ENCODE measurements around the gene FBN1. TPM values are rescaled to one million over a fixed set of nuclear protein-coding genes. Genes with fewer than 3 reads are reported as not detected.

FBN1 gene
- total and polyA plus RNA-seq, 2 experiments from 2014 or later, result 1.9 to 3.8 TPM

DNA sequence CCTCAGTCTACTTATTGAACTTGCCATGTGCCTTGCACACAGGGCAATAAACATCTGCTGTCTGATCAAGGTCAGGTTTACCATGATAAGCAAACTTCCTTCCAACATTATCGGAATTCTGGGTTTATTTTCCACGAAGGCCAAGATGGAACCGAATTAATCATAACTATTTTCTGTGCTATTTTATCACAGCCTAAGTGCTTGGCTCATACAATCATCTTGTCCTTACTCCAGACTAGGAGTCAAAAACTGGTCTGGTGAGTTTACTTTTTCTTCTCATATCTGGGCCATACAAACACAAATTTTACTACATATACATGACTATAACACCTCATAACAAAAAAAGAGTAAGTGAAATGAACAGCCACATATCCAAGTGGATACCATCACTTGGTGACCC lies 2.3 kb downstream of the FBN1 start (continued):
- TF ChIP-seq, protein P1, sequence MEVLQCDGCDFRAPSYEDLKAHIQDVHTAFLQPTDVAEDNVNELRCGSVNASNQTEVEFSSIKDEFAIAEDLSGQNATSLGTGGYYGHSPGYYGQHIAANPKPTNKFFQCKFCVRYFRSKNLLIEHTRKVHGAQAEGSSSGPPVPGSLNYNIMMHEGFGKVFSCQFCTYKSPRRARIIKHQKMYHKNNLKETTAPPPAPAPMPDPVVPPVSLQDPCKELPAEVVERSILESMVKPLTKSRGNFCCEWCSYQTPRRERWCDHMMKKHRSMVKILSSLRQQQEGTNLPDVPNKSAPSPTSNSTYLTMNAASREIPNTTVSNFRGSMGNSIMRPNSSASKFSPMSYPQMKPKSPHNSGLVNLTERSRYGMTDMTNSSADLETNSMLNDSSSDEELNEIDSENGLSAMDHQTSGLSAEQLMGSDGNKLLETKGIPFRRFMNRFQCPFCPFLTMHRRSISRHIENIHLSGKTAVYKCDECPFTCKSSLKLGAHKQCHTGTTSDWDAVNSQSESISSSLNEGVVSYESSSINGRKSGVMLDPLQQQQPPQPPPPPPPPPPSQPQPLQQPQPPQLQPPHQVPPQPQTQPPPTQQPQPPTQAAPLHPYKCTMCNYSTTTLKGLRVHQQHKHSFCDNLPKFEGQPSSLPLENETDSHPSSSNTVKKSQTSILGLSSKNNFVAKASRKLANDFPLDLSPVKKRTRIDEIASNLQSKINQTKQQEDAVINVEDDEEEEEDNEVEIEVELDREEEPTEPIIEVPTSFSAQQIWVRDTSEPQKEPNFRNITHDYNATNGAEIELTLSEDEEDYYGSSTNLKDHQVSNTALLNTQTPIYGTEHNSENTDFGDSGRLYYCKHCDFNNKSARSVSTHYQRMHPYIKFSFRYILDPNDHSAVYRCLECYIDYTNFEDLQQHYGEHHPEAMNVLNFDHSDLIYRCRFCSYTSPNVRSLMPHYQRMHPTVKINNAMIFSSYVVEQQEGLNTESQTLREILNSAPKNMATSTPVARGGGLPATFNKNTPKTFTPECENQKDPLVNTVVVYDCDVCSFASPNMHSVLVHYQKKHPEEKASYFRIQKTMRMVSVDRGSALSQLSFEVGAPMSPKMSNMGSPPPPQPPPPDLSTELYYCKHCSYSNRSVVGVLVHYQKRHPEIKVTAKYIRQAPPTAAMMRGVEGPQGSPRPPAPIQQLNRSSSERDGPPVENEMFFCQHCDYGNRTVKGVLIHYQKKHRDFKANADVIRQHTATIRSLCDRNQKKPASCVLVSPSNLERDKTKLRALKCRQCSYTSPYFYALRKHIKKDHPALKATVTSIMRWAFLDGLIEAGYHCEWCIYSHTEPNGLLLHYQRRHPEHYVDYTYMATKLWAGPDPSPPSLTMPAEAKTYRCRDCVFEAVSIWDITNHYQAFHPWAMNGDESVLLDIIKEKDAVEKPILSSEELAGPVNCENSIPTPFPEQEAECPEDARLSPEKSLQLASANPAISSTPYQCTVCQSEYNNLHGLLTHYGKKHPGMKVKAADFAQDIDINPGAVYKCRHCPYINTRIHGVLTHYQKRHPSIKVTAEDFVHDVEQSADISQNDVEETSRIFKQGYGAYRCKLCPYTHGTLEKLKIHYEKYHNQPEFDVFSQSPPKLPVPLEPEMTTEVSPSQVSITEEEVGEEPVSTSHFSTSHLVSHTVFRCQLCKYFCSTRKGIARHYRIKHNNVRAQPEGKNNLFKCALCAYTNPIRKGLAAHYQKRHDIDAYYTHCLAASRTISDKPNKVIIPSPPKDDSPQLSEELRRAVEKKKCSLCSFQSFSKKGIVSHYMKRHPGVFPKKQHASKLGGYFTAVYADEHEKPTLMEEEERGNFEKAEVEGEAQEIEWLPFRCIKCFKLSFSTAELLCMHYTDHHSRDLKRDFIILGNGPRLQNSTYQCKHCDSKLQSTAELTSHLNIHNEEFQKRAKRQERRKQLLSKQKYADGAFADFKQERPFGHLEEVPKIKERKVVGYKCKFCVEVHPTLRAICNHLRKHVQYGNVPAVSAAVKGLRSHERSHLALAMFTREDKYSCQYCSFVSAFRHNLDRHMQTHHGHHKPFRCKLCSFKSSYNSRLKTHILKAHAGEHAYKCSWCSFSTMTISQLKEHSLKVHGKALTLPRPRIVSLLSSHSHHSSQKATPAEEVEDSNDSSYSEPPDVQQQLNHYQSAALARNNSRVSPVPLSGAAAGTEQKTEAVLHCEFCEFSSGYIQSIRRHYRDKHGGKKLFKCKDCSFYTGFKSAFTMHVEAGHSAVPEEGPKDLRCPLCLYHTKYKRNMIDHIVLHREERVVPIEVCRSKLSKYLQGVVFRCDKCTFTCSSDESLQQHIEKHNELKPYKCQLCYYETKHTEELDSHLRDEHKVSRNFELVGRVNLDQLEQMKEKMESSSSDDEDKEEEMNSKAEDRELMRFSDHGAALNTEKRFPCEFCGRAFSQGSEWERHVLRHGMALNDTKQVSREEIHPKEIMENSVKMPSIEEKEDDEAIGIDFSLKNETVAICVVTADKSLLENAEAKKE (CRISPR knock-in tag; IDR thresholded peaks at IDR 0.05), result no peak
- TF ChIP-seq CREB1 (CRISPR knock-in tag; IDR thresholded peaks at IDR 0.05; ENCODE audit: low read depth) (no peak), JUNB (IDR thresholded peaks at IDR 0.05; ENCODE audit: unreplicated experiment) (no peak), EZH2 (IDR thresholded peaks at IDR 0.05; ENCODE audit: low read depth, unreplicated experiment) (no peak), ZNF114 (CRISPR knock-in tag; IDR thresholded peaks at IDR 0.05) (no peak)
- TF ChIP-seq, protein P2, sequence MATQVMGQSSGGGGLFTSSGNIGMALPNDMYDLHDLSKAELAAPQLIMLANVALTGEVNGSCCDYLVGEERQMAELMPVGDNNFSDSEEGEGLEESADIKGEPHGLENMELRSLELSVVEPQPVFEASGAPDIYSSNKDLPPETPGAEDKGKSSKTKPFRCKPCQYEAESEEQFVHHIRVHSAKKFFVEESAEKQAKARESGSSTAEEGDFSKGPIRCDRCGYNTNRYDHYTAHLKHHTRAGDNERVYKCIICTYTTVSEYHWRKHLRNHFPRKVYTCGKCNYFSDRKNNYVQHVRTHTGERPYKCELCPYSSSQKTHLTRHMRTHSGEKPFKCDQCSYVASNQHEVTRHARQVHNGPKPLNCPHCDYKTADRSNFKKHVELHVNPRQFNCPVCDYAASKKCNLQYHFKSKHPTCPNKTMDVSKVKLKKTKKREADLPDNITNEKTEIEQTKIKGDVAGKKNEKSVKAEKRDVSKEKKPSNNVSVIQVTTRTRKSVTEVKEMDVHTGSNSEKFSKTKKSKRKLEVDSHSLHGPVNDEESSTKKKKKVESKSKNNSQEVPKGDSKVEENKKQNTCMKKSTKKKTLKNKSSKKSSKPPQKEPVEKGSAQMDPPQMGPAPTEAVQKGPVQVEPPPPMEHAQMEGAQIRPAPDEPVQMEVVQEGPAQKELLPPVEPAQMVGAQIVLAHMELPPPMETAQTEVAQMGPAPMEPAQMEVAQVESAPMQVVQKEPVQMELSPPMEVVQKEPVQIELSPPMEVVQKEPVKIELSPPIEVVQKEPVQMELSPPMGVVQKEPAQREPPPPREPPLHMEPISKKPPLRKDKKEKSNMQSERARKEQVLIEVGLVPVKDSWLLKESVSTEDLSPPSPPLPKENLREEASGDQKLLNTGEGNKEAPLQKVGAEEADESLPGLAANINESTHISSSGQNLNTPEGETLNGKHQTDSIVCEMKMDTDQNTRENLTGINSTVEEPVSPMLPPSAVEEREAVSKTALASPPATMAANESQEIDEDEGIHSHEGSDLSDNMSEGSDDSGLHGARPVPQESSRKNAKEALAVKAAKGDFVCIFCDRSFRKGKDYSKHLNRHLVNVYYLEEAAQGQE (IDR thresholded peaks at IDR 0.05; ENCODE audit: unreplicated experiment), result no peak
- TF ChIP-seq, protein P3, sequence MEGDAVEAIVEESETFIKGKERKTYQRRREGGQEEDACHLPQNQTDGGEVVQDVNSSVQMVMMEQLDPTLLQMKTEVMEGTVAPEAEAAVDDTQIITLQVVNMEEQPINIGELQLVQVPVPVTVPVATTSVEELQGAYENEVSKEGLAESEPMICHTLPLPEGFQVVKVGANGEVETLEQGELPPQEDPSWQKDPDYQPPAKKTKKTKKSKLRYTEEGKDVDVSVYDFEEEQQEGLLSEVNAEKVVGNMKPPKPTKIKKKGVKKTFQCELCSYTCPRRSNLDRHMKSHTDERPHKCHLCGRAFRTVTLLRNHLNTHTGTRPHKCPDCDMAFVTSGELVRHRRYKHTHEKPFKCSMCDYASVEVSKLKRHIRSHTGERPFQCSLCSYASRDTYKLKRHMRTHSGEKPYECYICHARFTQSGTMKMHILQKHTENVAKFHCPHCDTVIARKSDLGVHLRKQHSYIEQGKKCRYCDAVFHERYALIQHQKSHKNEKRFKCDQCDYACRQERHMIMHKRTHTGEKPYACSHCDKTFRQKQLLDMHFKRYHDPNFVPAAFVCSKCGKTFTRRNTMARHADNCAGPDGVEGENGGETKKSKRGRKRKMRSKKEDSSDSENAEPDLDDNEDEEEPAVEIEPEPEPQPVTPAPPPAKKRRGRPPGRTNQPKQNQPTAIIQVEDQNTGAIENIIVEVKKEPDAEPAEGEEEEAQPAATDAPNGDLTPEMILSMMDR (conservative IDR thresholded peaks at IDR 0.05; ENCODE audit: low read depth in 2 of 2), result no peak
